ENCODE results near the gene RPH3AL. TPM values are rescaled to one million over a fixed set of nuclear protein-coding genes. Genes with fewer than 3 reads are reported as not detected.

Gene RPH3AL
- total and polyA plus RNA-seq, 2 of the 8 experiments (the other 6 are each of a cell fraction or from before 2014, with no cell fraction given): 5.6 to 5.8 TPM

DNA sequence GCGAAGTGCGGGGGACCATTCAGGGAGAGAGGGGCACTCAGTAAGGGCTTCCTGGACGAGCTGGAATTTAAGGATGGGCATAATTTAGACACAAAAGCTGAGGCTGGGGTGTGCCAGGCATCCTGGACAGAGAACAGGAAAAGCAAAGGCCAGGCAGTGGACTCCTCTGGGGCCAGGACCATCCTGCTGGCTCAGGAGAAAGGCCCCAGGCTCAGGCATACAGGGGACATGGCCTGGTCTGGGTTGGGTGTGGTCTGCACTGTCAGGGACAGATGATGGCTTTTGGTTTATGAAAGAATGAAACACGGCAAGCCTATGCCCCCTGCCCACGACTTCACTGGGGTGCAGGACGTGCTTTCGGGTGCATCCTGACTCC lies 122.2 kb downstream of the RPH3AL start:
- Histone ChIP-seq H2BK5ac (ENCODE audit: low read depth, low read length) (no peak overlapping the region), H2BK12ac (ENCODE audit: low read depth, low read length) (no peak overlapping the region), H2BK120ac (replicated peaks; ENCODE audit: low read depth, low read length) (no peak overlapping the region), H2AK5ac (ENCODE audit: low read depth, low read length) (no peak overlapping the region), H3K23me2 (ENCODE audit: low read depth, low read length) (no peaks in the 10 kb centered on the region), H3K79me1 (ENCODE audit: low read depth, low read length) (no peaks in the 10 kb centered on the region), H3K4me3 (ENCODE audit: extremely low read depth in 1 of 4, insufficient read depth in 2 of 4, low read depth in 3 of 4, low read length in 4 of 4) (no peak overlapping the region), H2BK15ac (ENCODE audit: low read length) (no peak overlapping the region), H2BK20ac (ENCODE audit: low read length) (no peak overlapping the region), H2AFZ (ENCODE audit: low read length) (no peak overlapping the region), H3K4me2 (ENCODE audit: insufficient read depth in 1 of 2, low read depth in 2 of 2, low read length in 2 of 2) (no peak overlapping the region), H3K18ac (ENCODE audit: extremely low read depth, low read length) (no peak overlapping the region), H4K8ac (ENCODE audit: extremely low read depth, insufficient read depth, low read length) (no peak overlapping the region; the same call in 1 of the 2 replicates), H3K23ac (ENCODE audit: insufficient read length) (no peak overlapping the region), H3K56ac (replicated peaks; ENCODE audit: insufficient read length, low read depth, low read length) (no peak overlapping the region), H4K5ac (ENCODE audit: insufficient read length, low read depth, low read length) (no peak overlapping the region), H3K27ac (ENCODE audit: low read depth, low read length) (no peak overlapping the region), H3K4me1 (replicated peaks in 1 of 4; ENCODE audit: control insufficient read depth in 3 of 4, insufficient read depth in 4 of 4, low read length in 3 of 4) (peaks cover 0 to 19% (median 1%) of the 10 kb centered on the region in 4 experiments; a peak in 3 of 7 replicates), H4K91ac (replicated peaks; ENCODE audit: insufficient read length, low read length) (no peak overlapping the region), H3K79me2 (ENCODE audit: control insufficient read depth in 1 of 2, insufficient read depth in 2 of 2, low read length in 2 of 2) (no peaks in the 10 kb centered on the region), H4K20me1 (replicated peaks in 1 of 2; ENCODE audit: control insufficient read depth in 1 of 2, insufficient read depth in 2 of 2, low read length in 2 of 2) (no peaks in the 10 kb centered on the region), H3K4ac (replicated peaks; ENCODE audit: insufficient read length, low read depth, low read length) (no peak overlapping the region), H3K9ac (replicated peaks in 1 of 4; ENCODE audit: extremely low read depth in 1 of 4, low read depth in 3 of 4, low read length in 3 of 4) (no peak overlapping the region), H3K9me3 (ENCODE audit: insufficient read depth in 2 of 2, low read depth in 1 of 2, low read length in 1 of 2) (no peaks in the 10 kb centered on the region), H3K36me3 (ENCODE audit: control insufficient read depth in 2 of 4, insufficient read depth in 4 of 4, low read length in 3 of 4) (no peaks in the 10 kb centered on the region), H3K27me3 (replicated peaks in 1 of 4; ENCODE audit: control insufficient read depth in 3 of 4, extremely low read depth in 1 of 4, insufficient read depth in 3 of 4, low read length in 3 of 4) (no peaks in the 10 kb centered on the region), H3K14ac (ENCODE audit: insufficient read length) (no peak overlapping the region)
- ChIA-PET CTCF (ENCODE audit: partially characterized antibody) (interaction anchor here (2.9 kb wide), 1 partner anchor 81 kb away, joined by 6 read pairs; no protein-coding TSS in a partner anchor), POLR2A (ENCODE audit: partially characterized antibody) (interaction anchor here (0.6 kb wide), 1 partner anchor 34 kb away, joined by 3 read pairs; no protein-coding TSS in a partner anchor)
- 83% methylated on average over 6 of the region's 7 CpGs; no CpG with 5 or more reads in 1 of the 2 experiments for WGBS, 2 experiments (ENCODE audit: extremely low coverage in 1 of 2, insufficient coverage in 1 of 2, insufficient read length in 1 of 2, insufficient replicate concordance in 2 of 2, low coverage in 1 of 2, low lambda C conversion rate in 2 of 2, missing lambda C conversion rate in 1 of 2)
- FAIRE-seq (no peak), DNase-seq (ENCODE audit: low read depth in 1 of 2, low spot score in 2 of 2) (no peak)
- TF ChIP-seq SUZ12 (IDR thresholded peaks at IDR 0.05; ENCODE audit: low read length): no peak
- no peak for TF ChIP-seq CBX5 (IDR thresholded peaks at IDR 0.05; ENCODE audit: low read depth, low read length)

Data from H1 (cell line).